22Rv1 (cell line): ENCODE data around the gene MPV17L.
"Not testable (repeated sequence)": the region's sequence is repeated elsewhere in the genome, so short reads cannot be mapped to it uniquely, and the experiment has no call there.

ENCODE experiments used
- H3K27ac ChIP-seq: fragments of 450-650 bp; 2 replicates; pipeline ENCODE4 v1.5.1; 2017
- CTCF ChIP-seq: fragments of 450-650 bp; IDR thresholded peaks from 2 replicates; pipeline ENCODE4 v1.5.1; 2017; ENCODE audit warnings: mild to moderate bottlenecking
- ZFX ChIP-seq: fragments of 450-650 bp; IDR thresholded peaks from 2 replicates; pipeline ENCODE4 v1.6.1; 2017; ENCODE audit warnings: antibody characterized with exemption, borderline replicate concordance

The MPV17L gene

DNA sequence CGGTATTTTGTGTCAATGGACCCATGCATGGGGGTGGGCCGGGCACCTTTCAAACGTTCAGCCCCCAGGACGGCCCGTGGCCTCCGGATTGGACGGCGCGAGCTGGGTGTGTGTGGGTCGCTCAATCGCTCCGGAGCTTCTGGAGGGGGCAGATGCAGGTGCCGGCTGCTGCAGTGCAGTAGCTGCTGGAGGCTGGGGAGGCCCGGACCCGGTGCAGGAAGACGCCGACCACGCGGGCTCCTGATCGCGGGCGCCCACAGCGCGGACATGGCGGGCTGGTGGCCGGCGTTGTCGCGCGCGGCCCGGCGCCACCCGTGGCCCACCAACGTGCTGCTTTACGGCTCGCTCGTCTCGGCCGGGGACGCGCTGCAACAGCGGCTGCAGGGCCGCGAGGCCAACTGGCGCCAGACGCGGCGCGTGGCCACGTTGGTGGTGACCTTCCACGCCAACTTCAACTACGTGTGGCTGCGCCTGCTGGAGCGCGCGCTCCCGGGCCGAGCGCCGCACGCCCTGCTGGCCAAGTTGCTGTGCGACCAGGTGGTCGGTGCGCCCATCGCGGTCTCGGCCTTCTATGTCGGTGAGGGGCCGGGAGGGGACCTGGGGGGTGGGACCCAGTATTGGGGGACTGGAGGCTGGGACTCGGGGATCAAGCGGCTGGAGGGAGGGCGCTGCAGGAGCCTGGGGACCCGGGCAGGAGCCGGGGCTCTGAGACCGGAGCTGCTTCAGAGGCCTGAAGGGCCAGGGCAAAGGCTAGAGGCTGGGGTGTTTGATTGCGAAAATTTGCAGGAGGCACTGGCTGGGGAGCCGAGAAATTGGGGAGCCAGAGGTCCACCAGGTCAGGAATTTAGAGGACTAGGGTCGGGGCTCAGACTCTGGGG, at the start of gene MPV17L:
Gene MPV17L, plus strand, starts transcription at position 124 of the 878 bp plus-strand sequence. Its CDS starts 144 bp downstream, at position 268.
- H3K27ac ChIP-seq: peak within 1 kb of the TSS; percentile 45

GRCh38 chr16:15348721-15349120, 46.8 kb upstream of the MPV17L start:
- H3K27ac ChIP-seq: not testable (repeated sequence)

- not testable (repeated sequence) for H3K27ac ChIP-seq
These were observed 44.3 kb upstream of the MPV17L start for GRCh38 chr16:15351251-15351650.

GRCh38 chr16:15351745-15352144, 43.8 kb upstream of the MPV17L start:
- H3K27ac ChIP-seq: not testable (repeated sequence)

- not testable (repeated sequence) for H3K27ac ChIP-seq
These were observed 42.7 kb upstream of the MPV17L start for GRCh38 chr16:15352852-15353251.

DNA sequence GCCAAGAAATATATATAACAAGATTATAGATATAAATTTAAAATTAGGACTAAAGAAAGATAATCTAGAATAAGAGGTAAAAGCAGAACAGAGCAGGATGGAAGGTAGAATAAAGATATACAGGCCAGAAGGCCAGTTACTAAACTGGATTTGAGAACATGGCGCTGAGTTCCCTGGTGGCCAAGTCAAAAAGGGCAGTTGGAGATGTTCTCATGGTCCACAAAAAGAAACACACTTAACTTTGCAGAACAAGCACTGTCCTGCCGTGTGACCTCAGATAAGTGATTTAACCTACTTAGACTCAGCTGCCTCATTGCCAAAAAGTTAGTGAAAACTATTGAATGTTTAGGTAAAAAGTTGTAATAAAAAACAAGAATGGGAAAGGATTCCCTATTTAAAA, 40.7 kb upstream of the MPV17L start:
- not testable (repeated sequence) for H3K27ac ChIP-seq

GRCh38 chr16:15357495-15357894, 38.1 kb upstream of the MPV17L start:
- not testable (repeated sequence) for H3K27ac ChIP-seq

GRCh38 chr16:15378194-15378593, 17.4 kb upstream of the MPV17L start, which contains the start of gene NPIPA5:
Gene NPIPA5, minus strand, starts transcription at chr16:15378294. Its CDS starts 0 bp downstream, at chr16:15378294.
- not testable (repeated sequence) for H3K27ac ChIP-seq

- not testable (repeated sequence) for H3K27ac ChIP-seq
These were observed 12.7 kb upstream of the MPV17L start for GRCh38 chr16:15382810-15383209.

DNA sequence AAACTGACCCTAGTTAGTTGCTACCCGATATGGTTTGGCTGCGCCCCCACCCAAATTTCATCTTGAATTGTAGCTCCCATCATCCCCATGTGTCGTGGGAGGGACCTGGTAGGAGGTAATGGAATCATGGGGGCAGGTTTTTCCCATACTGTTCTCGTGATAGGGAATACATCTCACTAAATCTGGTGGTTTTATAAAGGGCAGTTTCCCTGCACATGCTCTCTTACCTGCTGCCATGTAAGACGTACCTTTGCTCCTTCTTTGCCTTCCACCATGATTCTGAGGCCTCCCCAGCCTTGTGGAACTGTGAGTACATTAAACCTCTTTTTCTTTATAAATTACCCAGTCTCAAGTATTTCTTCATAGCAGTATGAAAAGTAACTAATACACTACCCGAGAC, 7.5 kb upstream of the MPV17L start:
- not testable (repeated sequence) for H3K27ac ChIP-seq

DNA sequence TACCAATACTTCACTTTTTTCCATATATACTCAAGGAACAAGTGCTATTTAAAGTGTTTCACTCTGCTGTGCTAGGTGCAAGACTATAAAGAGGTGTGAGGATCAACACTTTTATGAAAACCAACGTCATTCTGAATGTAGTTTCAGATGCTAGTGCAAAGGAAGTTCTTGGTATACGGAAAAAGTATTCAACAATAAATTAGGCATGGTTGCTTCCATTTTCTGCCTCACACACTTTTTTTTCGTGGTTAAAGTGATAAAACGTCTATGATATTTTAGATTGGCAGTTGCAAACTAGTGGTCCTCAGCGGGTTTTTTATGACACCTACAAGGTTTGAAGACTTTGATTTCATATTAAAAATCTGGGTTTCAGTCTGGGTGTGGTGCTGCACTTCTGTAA, 5.6 kb upstream of the MPV17L start:
- not testable (repeated sequence) for H3K27ac ChIP-seq

DNA sequence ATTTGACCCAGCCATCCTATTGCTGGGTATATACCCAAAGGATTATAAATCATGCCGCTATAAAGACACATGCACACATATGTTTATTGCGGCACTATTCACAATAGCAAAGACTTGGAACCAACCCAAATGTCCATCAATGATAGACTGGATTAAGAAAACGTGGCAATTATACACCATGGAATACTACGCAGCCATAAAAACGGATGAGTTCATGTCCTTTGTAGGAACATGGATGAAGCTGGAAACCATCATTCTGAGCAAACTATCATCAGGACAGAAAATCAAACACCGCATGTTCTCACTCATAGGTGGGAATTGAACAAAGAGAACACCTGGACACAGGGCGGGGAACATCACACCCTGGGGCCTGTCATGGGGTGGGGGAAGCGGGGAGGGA, 2.5 kb upstream of the MPV17L start:
- H3K27ac ChIP-seq: not testable (repeated sequence)

DNA sequence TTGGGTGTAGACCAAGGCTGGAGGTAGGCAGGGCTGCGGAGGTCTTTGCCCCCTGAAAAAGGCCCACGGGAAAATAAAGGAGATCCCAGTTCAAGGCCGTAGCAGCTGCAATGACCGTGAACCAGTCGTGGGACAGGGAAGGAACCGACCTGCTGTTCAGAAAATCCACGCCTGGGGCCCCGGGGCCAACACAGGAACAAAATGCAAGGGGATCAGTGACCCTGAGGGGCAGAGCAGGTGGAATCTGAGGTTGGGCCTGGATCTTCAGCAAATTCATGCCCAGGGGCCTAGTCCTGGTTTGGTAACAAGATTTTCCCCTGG, 915 bp downstream of the MPV17L start:
- H3K27ac ChIP-seq: not testable (repeated sequence)

DNA sequence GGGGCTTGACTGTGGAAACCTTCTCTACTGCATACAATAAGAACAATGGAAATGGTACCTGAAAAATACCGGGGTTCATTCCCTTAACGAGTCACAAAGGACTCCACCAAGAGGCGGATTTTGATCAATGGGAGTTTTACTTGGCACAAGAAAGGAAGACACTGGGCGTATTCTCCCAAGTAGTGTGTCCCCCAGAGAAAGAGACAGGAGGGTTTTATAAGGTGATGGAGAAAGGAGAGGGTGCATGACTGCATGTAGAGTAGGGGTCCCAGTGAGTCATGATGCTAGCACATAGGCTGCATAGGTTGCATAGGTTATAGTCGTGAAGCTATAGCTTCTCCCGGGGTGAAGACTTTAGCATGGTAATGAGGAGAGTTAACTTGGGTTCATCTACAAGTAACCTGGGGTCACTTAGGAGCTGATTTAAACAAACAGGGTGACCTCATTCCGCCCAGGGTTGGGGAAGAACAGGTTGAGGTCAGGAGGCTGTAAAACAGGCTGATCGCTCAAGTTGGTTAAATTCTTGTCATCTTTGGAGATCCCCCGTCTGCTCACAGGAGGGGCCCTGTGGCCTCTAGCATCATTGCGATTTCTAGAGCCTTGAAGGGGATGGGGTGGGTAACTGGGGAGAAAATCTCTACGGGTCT, 1.5 kb downstream of the MPV17L start:
- TF ChIP-seq CTCF: no peak
- H3K27ac ChIP-seq: no peak overlapping the region

GRCh38 chr16:15398618-15399316, 3.2 kb downstream of the MPV17L start:
- H3K27ac ChIP-seq: no peak overlapping the region

More at GRCh38 chr16:15398618-15399316, 3.2 kb downstream of the MPV17L start:
- TF ChIP-seq CTCF (no peak), ZFX (no peak)
